HFF-Myc (cell line): ENCODE data around the gene TANC1.

Experiments used
- DNase-seq: peaks from one replicate; pipeline ENCODE4 v3.0.0-alpha.2; 2011; ENCODE audit warnings: low read depth; ENCODE audit errors: extremely low read depth
- H3K4me3 ChIP-seq: replicated peaks from 2 replicates; pipeline ENCODE4 v1.5.1; 2011; ENCODE audit warnings: low read depth, mild to moderate bottlenecking, control low read depth, low read length
- CTCF ChIP-seq: IDR thresholded peaks from 2 replicates; pipeline ENCODE4 v1.5.1; 2012; ENCODE audit warnings: mild to moderate bottlenecking, low read depth, low read length, control low read depth; ENCODE audit errors: missing control alignments

TANC1 gene

GRCh38 chr2:159192371-159192918 lies 224.0 kb downstream of the TANC1 start:
- no peak for DNase-seq
- H3K4me3 ChIP-seq: no peak overlapping the region
- no peak for TF ChIP-seq CTCF

- no peak for DNase-seq
- no peak for TF ChIP-seq CTCF
- H3K4me3 ChIP-seq: no peak overlapping the region
Measured at GRCh38 chr2:159193791-159194190, 225.4 kb downstream of the TANC1 start.

GRCh38 chr2:159194241-159194640 lies 225.8 kb downstream of the TANC1 start:
- DNase-seq: no peak
- TF ChIP-seq CTCF: no peak
- no peak overlapping the region for H3K4me3 ChIP-seq

GRCh38 chr2:159195697-159196096 lies 227.3 kb downstream of the TANC1 start:
- TF ChIP-seq CTCF: no peak

GRCh38 chr2:159196393-159196925 lies 228.0 kb downstream of the TANC1 start:
- H3K4me3 ChIP-seq: no peak overlapping the region
- no peak for DNase-seq
- TF ChIP-seq CTCF: no peak

More at GRCh38 chr2:159195697-159196096, 227.3 kb downstream of the TANC1 start:
- no peak for DNase-seq
- H3K4me3 ChIP-seq: no peak overlapping the region

GRCh38 chr2:159199236-159199635 lies 230.8 kb downstream of the TANC1 start:
- no peak overlapping the region for H3K4me3 ChIP-seq
- no peak for DNase-seq
- TF ChIP-seq CTCF: no peak
